Panc1 (cell line): ENCODE measurements around the gene CFAP97D1.

Experiments
- CTCF ChIP-seq: fragments of 450-650 bp; IDR thresholded peaks from 2 replicates; pipeline ENCODE4 v1.5.1; 2017; ENCODE audit warnings: mild to moderate bottlenecking
- POLR2AphosphoS5 ChIP-seq: IDR thresholded peaks from 2 replicates; pipeline ENCODE4 v1.6.1; 2012; ENCODE audit warnings: mild to moderate bottlenecking, low read depth, low read length, moderate library complexity

DNA sequence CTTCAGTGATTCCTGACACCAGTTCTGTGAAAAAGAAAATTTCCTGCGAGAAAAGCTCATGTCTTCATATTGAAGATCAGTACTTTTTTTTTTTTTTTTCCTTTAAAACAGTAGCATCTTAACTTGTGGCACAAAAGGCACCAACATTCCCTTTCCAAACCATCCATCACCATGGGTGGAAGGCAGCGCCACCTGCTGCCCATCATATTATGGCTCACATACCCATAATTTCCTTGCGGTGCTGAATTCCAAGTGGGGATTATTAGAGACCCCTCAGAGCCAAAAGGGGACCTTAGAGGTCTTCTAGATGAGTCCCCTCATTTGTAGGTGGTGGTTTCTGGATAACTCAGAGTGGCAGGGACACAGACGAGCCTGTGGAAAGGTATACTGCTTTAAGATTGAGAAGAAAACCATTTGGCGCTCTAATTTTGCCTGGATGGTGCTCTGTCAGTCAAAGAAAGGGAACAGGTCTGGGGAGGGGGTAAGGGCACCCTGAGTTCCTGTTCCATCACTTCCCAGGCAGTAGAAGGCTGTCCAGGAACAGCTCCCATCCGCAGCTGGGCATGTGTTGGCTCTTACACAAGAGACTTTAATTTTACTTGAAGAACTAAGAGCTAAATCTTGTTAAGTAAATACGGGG lies 13.7 kb upstream of the CFAP97D1 start:
- peak; percentile 86 for TF ChIP-seq CTCF
- TF ChIP-seq POLR2AphosphoS5 = no peak
